Panc1 (cell line): Measurements from ENCODE around the gene NRAS. TPM values are rescaled to one million over a fixed set of nuclear protein-coding genes. Genes with fewer than 3 reads are reported as not detected.
A peak's percentile ranks its signal among the peaks of the same experiment; 100 is the strongest.

Source experiments
- ATAC-seq: fragments of 200-7000 bp; cut with Tn5 transposase; 2 replicates; pipeline ENCODE4 v1.9.1; 2020; ENCODE audit warnings: mild to moderate bottlenecking, moderate library complexity
- BruUV-seq: library from RNA; stranded (reverse); fragments of 400-500 nt; replicated peaks from 2 replicates; lab custom pipeline; 2021; lab: Mats Ljungman, UMichigan
- CTCF ChIA-PET: fragments of 300-600 bp; sonication (Branson Sonifier 250); formaldehyde crosslinking; loops from one replicate; lab custom pipeline; 2022; ENCODE audit warnings: antibody characterized with exemption; lab: Charles Lee
- POLR2A ChIA-PET: fragments of 300-600 bp; sonication (Branson Sonifier 250); formaldehyde crosslinking; loops from one replicate; lab custom pipeline; 2022; ENCODE audit warnings: antibody characterized with exemption; lab: Charles Lee
- DNase-seq: peaks from one replicate; pipeline ENCODE4 v3.0.0-alpha.2; 2010; ENCODE audit warnings: low read depth, low spot score
- H3K27ac ChIP-seq: 2 replicates; pipeline ENCODE4 v1.5.1; 2011; ENCODE audit warnings: mild to moderate bottlenecking, low read length, inconsistent platforms
- H3K27me3 ChIP-seq: fragments of 200-500 bp; sonication (Bioruptor generic); 2 replicates; pipeline ENCODE4 v1.6.0; 2014; ENCODE audit warnings: low read length, inconsistent platforms; ENCODE audit not compliant: control insufficient read depth, insufficient read depth
- H3K36me3 ChIP-seq: fragments of 200-500 bp; sonication (Bioruptor generic); 2 replicates; pipeline ENCODE4 v1.5.1; 2014; ENCODE audit warnings: inconsistent platforms, mild to moderate bottlenecking, low read length, moderate library complexity; ENCODE audit not compliant: control insufficient read depth, insufficient read depth
- H3K4me1 ChIP-seq: 2 replicates; pipeline ENCODE4 v1.5.1; 2011; ENCODE audit warnings: inconsistent platforms, mild to moderate bottlenecking, low read length, moderate library complexity; ENCODE audit not compliant: control insufficient read depth, insufficient read depth
- H3K4me3 ChIP-seq, 2 experiments: 2 replicates each; pipeline ENCODE4 v1.5.1; 2011 to 2012; ENCODE audit warnings: low read depth in 2 of 2, low read length in 2 of 2, mild to moderate bottlenecking in 2 of 2, inconsistent platforms in 1 of 2, moderate library complexity in 1 of 2
- H3K9me3 ChIP-seq: fragments of 200-500 bp; sonication (Bioruptor generic); 2 replicates; pipeline ENCODE4 v1.5.1; 2014; ENCODE audit warnings: low read depth, mild to moderate bottlenecking, inconsistent platforms, low read length, moderate library complexity; ENCODE audit not compliant: control insufficient read depth, insufficient read depth
- POLR2AphosphoS5 ChIP-seq: IDR thresholded peaks from 2 replicates; pipeline ENCODE4 v1.6.1; 2012; ENCODE audit warnings: mild to moderate bottlenecking, low read depth, low read length, moderate library complexity
- SIN3A ChIP-seq: IDR thresholded peaks from 2 replicates; pipeline ENCODE4 v1.6.1; 2012; ENCODE audit warnings: low read depth, mild to moderate bottlenecking, low read length, moderate library complexity, borderline replicate concordance; ENCODE audit not compliant: insufficient read depth
- TCF7L2 ChIP-seq: IDR thresholded peaks from 2 replicates; pipeline ENCODE4 v1.6.1; 2011; ENCODE audit warnings: mild to moderate bottlenecking, low read depth, low read length, inconsistent platforms
- in situ Hi-C: cut with HindIII; loops from 2 replicates; pipeline ENCODE4 v1.10.0; 2016; ENCODE audit warnings: low sequenced_read_pairs, low pct_unique_long_range_greater_than_20kb
- intact Hi-C: fragments of 100-400 bp; cut with micrococcal nuclease; formaldehyde crosslinking; loops from one replicate; pipeline ENCODE4 v1.10.0; 2022; ENCODE audit not compliant: unreplicated experiment
- total RNA-seq: library from RNA; stranded (reverse); gene quantifications from one replicate; pipeline ENCODE4 v1.2.1, GENCODE V29; 2021; ENCODE audit not compliant: unreplicated experiment
- TF ChIP-seq, protein P1 (sequence below), 2 experiments: IDR thresholded peaks; 2 replicates each; pipeline ENCODE4 v1.6.1; 2011 to 2012; ENCODE audit warnings: low read depth in 2 of 2, control low read depth in 1 of 2, low read length in 1 of 2, mild to moderate bottlenecking in 1 of 2, moderate library complexity in 1 of 2; ENCODE audit not compliant: insufficient read depth in 1 of 2
- TF ChIP-seq, protein P2 (sequence below): fragments of 450-650 bp; IDR thresholded peaks from 2 replicates; pipeline ENCODE4 v1.5.1; 2017; ENCODE audit warnings: mild to moderate bottlenecking

Gene NRAS
- total RNA-seq, 1 experiment from 2014 or later: 50.2 TPM

DNA sequence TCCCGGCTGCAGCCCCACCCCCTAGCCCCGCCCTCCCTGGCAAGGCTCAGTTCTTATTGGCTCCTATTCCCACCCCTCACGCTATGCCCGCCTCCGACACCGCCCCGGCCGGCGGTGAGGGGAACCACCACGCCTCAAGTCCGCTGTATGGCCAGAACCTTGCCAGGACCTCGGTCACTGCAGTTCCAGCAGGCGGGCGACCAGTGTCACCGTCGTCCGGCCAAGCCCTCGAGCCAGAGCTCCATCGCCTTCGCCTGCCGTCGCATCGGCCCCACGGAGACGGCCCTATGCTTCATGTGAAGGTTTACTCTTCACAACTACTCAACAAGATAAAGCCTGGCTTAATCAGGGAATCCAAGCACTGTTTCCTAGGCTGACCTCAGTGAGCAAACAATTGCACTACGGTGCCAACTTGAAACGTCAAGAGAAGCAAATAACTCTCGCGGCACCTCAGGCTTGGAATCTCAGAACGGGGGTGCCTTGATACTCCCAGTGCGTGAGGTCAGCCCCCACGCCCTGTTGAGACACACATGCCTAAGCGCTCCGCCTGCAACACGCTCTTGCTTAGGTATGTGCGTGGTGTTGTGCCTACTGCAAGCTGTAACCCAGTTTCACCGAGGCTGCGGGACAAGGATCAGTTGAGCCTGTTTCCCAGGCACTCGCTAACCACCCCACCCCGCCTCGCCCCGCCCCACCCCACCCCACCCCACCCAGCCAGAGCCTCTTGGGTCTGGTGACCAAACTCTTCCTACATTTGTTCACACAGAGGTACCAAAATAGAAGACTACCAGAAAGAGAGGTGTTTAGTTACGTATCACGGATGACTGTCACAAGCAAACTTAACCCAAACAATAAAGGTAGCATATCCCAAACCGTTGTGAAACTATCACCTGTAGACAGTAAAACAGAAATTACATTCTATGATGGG, 46.2 kb downstream of the NRAS start:
- H3K9me3 ChIP-seq: no peaks in the 10 kb centered on the region
- no peaks in the 10 kb centered on the region; the same call in 1 of the 2 replicates for H3K36me3 ChIP-seq
- in situ Hi-C loops: no loop called here
- peak; percentile 27 for DNase-seq
- intact Hi-C loops: loop anchor here (5.0 kb wide), 1 partner anchor 323 kb away; no protein-coding TSS in a partner anchor
- POLR2A ChIA-PET: interaction anchor here (0.6 kb wide), 1 partner anchor 724 kb away, joined by 5 read pairs; no protein-coding TSS in a partner anchor
- TF ChIP-seq POLR2AphosphoS5 (no peak), TCF7L2 (no peak), SIN3A (no peak)
- TF ChIP-seq, protein P1, sequence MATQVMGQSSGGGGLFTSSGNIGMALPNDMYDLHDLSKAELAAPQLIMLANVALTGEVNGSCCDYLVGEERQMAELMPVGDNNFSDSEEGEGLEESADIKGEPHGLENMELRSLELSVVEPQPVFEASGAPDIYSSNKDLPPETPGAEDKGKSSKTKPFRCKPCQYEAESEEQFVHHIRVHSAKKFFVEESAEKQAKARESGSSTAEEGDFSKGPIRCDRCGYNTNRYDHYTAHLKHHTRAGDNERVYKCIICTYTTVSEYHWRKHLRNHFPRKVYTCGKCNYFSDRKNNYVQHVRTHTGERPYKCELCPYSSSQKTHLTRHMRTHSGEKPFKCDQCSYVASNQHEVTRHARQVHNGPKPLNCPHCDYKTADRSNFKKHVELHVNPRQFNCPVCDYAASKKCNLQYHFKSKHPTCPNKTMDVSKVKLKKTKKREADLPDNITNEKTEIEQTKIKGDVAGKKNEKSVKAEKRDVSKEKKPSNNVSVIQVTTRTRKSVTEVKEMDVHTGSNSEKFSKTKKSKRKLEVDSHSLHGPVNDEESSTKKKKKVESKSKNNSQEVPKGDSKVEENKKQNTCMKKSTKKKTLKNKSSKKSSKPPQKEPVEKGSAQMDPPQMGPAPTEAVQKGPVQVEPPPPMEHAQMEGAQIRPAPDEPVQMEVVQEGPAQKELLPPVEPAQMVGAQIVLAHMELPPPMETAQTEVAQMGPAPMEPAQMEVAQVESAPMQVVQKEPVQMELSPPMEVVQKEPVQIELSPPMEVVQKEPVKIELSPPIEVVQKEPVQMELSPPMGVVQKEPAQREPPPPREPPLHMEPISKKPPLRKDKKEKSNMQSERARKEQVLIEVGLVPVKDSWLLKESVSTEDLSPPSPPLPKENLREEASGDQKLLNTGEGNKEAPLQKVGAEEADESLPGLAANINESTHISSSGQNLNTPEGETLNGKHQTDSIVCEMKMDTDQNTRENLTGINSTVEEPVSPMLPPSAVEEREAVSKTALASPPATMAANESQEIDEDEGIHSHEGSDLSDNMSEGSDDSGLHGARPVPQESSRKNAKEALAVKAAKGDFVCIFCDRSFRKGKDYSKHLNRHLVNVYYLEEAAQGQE (IDR thresholded peaks at IDR 0.05; ENCODE audit: insufficient read depth in 1 of 2, low read depth in 2 of 2, low read length in 1 of 2): no peak
- TF ChIP-seq, protein P2, sequence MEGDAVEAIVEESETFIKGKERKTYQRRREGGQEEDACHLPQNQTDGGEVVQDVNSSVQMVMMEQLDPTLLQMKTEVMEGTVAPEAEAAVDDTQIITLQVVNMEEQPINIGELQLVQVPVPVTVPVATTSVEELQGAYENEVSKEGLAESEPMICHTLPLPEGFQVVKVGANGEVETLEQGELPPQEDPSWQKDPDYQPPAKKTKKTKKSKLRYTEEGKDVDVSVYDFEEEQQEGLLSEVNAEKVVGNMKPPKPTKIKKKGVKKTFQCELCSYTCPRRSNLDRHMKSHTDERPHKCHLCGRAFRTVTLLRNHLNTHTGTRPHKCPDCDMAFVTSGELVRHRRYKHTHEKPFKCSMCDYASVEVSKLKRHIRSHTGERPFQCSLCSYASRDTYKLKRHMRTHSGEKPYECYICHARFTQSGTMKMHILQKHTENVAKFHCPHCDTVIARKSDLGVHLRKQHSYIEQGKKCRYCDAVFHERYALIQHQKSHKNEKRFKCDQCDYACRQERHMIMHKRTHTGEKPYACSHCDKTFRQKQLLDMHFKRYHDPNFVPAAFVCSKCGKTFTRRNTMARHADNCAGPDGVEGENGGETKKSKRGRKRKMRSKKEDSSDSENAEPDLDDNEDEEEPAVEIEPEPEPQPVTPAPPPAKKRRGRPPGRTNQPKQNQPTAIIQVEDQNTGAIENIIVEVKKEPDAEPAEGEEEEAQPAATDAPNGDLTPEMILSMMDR: no peak
- no TSS peak for BruUV-seq
- H3K27me3 ChIP-seq: peaks cover 2% of the 10 kb centered on the region; the same call in 1 of the 2 replicates
- peak overlapping the region; percentile 59 to 71 for H3K4me3 ChIP-seq
- ATAC-seq: peak; percentile 99
- H3K27ac ChIP-seq: no peak overlapping the region
- no peaks in the 10 kb centered on the region for H3K4me1 ChIP-seq
- CTCF ChIA-PET: no interaction called here

DNA sequence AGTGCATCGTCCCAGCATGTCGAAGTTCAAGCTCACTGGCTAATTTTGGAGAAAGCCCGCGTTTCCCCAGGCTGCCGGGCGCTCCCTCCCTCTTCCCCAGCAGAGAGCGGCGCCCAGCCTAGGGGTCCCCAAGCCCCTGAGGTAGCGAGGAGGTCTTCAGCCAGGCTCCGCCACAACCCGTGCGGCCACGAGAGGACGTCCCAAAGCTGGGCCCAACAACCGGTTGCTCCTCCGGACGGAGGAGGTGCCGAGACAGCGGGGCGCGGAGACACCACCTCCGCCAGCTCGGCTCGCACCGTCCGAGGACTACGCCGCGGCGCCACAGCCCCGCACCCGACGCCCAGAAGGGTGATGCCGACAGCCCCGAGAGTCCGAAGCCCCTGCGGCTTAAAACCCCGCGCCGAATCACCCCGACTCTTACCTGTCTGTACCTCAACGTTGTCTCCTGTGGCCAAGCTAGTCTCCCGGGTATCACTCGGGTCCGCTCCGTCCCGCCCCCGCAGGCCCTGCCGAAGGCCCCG, 46.9 kb downstream of the NRAS start, which contains the start of gene DENND2C:
DENND2C (minus strand) TSS at position 488 of the 521 bp plus-strand sequence. CDS start 44,065 bp downstream, outside the sequence.
- peak; percentile 85 for ATAC-seq
- ChIA-PET POLR2A (interaction anchor here (0.5 to 0.6 kb wide), 2 partner anchors 36 to 725 kb away, joined by 3 to 5 read pairs; no protein-coding TSS in a partner anchor), CTCF (no interaction called here)
- Histone ChIP-seq H3K27me3 (peaks cover 2% of the 10 kb centered on the region; the same call in 1 of the 2 replicates), H3K4me3 (peak within 1 kb of the TSS; percentile 59 to 71), H3K36me3 (no peaks in the 10 kb centered on the region; the same call in 1 of the 2 replicates), H3K4me1 (no peaks in the 10 kb centered on the region), H3K27ac (no peak within 1 kb of the TSS; the same call in 1 of the 2 replicates), H3K9me3 (no peaks in the 10 kb centered on the region)
- BruUV-seq: no TSS peak
- TF ChIP-seq, protein P2: peak; percentile 15; the same call in 1 of the 2 replicates
- TF ChIP-seq POLR2AphosphoS5: no peak
- in situ Hi-C loops (no loop called here), intact Hi-C loops (loop anchor here (5.0 kb wide), 1 partner anchor 322 kb away; no protein-coding TSS in a partner anchor)
- no peak for DNase-seq
